HFFc6 (cell line): Measurements from ENCODE around the gene CRISPLD2. TPM values are rescaled to one million over a fixed set of nuclear protein-coding genes. Genes with fewer than 3 reads are reported as not detected.

Experiments used
- DNase-seq: peaks from one replicate; pipeline ENCODE4 v3.0.0-alpha.2; 2018
- H3K27ac Mint-ChIP-seq: 2 replicates; pipeline ENCODE4 v1.8.0; 2020; ENCODE audit warnings: mild to moderate bottlenecking, mixed read lengths
- H3K27me3 Mint-ChIP-seq: 2 replicates; pipeline ENCODE4 v1.8.0; 2021; ENCODE audit warnings: mild to moderate bottlenecking, moderate library complexity, mixed read lengths; ENCODE audit not compliant: insufficient read depth
- H3K36me3 Mint-ChIP-seq: 2 replicates; pipeline ENCODE4 v1.8.0; 2021; ENCODE audit warnings: low read depth, mixed read lengths
- H3K4me1 Mint-ChIP-seq: 2 replicates; pipeline ENCODE4 v1.8.0; 2020; ENCODE audit warnings: low read depth, mixed read lengths
- H3K4me3 Mint-ChIP-seq: 2 replicates; pipeline ENCODE4 v1.8.0; 2020; ENCODE audit warnings: mild to moderate bottlenecking, moderate library complexity, mixed read lengths
- H3K9me3 Mint-ChIP-seq: 2 replicates; pipeline ENCODE4 v1.8.0; 2020; ENCODE audit warnings: mild to moderate bottlenecking, mixed read lengths
- total RNA-seq, 6 experiments: library from RNA; stranded (reverse); fragmentation: NEBNext Ultra II Directional; extraction: Animal tissue kit (Norgen Biotek cat#: 25700); gene quantifications; 2 replicates in 1 of 6; 3 replicates in 5 of 6; pipeline ENCODE4 v1.2.3, GENCODE V29; 2021
- TF ChIP-seq, protein P1 (sequence below): fragments of 200-600 bp; sonication (generic); IDR thresholded peaks from 2 replicates; pipeline ENCODE4 v1.5.0; 2021; ENCODE audit warnings: antibody characterized with exemption, mild to moderate bottlenecking

Gene CRISPLD2
- total RNA-seq, 6 experiments from 2014 or later, result 12.2 to 15.5 (median 13.6) TPM

DNA sequence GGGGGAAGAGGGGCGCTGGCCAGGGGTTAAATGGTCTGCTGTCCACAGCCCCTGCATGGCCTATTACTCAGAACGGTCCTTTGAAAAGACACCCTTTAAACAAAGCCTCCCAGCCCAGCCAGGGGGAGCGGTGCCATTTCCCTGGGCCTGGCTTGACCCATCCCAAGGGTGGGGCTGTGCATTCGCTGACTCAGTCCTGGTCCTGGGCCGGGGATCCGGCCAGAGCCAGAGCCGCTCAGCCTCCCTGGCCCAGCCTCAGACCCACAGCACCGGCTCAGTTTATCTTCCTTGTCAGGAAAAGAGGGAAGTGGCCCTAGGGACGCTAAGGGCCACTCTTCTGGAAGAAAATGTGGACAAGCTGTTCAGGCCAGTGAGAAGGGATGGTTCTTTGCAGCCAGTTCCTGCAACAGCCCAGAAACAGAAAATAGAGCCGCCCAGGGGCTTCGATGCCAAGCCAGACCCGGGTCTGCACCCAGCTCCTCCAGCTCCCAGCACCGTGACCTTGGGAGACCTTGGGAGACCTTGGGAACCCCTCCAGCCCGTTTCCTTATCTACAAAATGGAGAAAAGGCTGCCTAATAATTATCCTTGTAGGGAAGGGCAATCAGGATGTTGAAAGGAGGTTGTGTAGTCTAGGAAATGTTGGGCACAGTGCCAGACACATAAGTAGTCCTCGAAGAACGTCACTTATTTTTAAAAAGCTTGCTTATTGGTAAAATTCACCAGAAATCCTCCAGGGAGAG, 109.1 kb downstream of the CRISPLD2 start:
- Mint-ChIP-seq H3K9me3 (peaks cover 6% of the 10 kb centered on the region), H3K27me3 (peaks cover 2% of the 10 kb centered on the region), H3K4me3 (no peak overlapping the region), H3K4me1 (peaks cover 29% of the 10 kb centered on the region), H3K36me3 (no peaks in the 10 kb centered on the region), H3K27ac (no peak overlapping the region)
- DNase-seq, result no peak
- TF ChIP-seq, protein P1, sequence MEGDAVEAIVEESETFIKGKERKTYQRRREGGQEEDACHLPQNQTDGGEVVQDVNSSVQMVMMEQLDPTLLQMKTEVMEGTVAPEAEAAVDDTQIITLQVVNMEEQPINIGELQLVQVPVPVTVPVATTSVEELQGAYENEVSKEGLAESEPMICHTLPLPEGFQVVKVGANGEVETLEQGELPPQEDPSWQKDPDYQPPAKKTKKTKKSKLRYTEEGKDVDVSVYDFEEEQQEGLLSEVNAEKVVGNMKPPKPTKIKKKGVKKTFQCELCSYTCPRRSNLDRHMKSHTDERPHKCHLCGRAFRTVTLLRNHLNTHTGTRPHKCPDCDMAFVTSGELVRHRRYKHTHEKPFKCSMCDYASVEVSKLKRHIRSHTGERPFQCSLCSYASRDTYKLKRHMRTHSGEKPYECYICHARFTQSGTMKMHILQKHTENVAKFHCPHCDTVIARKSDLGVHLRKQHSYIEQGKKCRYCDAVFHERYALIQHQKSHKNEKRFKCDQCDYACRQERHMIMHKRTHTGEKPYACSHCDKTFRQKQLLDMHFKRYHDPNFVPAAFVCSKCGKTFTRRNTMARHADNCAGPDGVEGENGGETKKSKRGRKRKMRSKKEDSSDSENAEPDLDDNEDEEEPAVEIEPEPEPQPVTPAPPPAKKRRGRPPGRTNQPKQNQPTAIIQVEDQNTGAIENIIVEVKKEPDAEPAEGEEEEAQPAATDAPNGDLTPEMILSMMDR, result no peak

DNA sequence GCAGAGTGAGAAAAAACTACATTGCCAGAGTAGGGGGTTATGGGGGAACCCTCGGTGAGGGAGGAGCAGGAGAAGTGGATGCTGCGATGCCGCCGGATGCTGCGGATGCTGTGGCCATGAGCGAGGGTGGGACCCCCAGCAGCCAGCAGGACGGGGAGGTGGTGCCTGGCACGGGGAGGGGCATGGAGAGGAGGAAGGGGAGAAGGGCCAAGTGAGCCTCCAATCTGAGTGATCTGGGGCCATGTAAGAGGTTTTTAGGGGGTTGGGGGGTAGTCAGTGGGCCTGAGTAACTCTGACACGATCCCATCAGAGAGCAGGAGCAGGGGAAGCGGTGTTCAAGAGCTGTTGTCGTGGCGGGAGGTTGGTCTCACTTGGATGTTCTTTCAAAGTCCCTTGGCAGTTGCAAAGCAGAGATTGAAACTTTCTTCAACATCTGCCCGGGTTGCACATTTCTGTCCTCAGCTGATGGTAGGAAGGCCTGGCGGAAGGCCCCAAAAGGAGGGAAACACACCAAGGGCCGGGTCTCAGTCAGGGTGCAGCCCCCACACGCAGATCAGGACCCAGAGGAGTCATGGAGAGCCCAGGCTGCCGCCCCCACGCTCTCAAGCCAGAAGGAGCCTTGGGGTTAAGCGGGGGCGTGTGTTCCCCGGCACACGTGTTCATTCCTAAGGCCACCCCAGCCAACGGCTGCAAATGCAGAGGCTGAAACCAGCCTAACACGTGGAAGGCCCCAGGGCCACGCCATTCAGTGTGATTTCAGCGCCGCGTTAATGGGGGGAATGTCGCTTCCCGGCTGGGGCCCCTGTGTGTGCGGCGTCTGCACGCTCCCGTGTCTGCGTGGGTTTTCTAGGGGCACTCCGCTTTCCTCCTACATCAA, 109.9 kb downstream of the CRISPLD2 start:
- H3K27ac Mint-ChIP-seq, result no peak overlapping the region; the same call in 1 of the 2 replicates
- peaks cover 6% of the 10 kb centered on the region for H3K9me3 Mint-ChIP-seq
- H3K27me3 Mint-ChIP-seq, result peaks cover 2% of the 10 kb centered on the region
- TF ChIP-seq, protein P1, result no peak
- no peak overlapping the region for H3K4me3 Mint-ChIP-seq
- peaks cover 37% of the 10 kb centered on the region for H3K4me1 Mint-ChIP-seq
- no peaks in the 10 kb centered on the region for H3K36me3 Mint-ChIP-seq
- no peak for DNase-seq

DNA sequence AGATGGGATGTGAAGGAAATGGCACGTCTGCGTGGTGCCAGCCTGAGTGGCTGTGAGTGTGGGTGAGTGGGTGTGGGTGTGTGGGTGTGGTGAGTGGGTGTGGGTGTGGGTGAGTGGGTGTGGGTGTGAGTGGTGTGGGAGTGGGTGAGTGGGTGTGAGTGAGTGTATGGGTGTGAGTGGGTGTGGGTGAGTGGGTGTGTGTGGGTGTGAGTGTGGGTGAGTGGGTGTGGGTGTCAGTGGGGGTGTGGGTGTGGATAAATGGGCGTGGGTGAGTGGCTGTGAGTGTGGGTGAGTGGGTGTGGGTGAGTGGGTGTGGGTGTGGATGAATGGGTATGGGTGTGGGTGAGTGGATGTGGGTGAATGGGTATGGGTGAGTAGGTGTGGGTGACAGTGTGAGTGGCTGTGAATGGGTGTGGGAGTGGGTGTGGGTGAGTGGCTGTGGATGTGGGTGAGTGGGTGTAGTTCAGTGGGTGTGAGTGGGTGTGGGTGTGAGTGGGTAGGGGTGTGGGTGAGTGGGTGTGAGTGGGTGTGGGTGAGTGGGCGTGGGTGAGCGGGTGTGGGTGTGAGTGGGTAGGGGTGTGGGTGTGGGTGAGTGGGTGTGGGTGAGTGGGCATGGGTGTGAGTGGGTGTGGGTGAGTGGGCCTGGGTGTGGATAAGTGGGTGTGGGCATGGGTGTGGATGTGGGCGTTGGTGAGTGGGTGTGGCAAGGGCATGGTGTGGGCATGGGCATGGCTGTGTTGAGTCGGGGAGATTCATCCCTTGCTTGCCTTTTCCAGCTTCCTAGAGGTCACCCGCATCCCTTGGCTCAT, 110.7 kb downstream of the CRISPLD2 start:
- Mint-ChIP-seq H3K9me3 (peaks cover 6% of the 10 kb centered on the region), H3K4me1 (peaks cover 33% of the 10 kb centered on the region), H3K36me3 (no peaks in the 10 kb centered on the region), H3K4me3 (no peak overlapping the region), H3K27me3 (peaks cover 2% of the 10 kb centered on the region), H3K27ac (no peak overlapping the region)
- TF ChIP-seq, protein P1, result no peak
- no peak for DNase-seq

DNA sequence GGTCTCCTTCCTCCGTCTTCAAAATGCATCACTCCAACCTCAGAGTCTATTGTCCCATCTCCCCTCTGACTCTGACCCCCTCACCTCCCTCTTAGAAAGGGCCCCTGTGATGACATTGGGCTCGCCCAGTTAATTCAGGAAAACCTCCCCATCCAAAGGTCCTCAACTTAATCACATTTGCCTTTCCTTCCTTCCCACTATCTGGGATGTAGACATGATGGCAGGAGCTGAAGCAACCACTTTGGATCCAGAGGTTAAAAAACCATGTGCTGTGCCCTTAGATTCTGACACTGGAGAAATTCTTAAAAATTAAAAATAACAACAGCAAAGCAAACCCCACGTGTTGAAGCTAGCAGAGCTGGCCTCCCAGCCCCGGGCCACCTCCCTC, 111.3 kb downstream of the CRISPLD2 start:
- no peak for DNase-seq
- TF ChIP-seq, protein P1, result no peak
- Mint-ChIP-seq H3K36me3 (no peaks in the 10 kb centered on the region), H3K4me1 (peaks cover 33% of the 10 kb centered on the region), H3K9me3 (peaks cover 6% of the 10 kb centered on the region), H3K4me3 (no peak overlapping the region), H3K27ac (no peak overlapping the region), H3K27me3 (peaks cover 2% of the 10 kb centered on the region)

DNA sequence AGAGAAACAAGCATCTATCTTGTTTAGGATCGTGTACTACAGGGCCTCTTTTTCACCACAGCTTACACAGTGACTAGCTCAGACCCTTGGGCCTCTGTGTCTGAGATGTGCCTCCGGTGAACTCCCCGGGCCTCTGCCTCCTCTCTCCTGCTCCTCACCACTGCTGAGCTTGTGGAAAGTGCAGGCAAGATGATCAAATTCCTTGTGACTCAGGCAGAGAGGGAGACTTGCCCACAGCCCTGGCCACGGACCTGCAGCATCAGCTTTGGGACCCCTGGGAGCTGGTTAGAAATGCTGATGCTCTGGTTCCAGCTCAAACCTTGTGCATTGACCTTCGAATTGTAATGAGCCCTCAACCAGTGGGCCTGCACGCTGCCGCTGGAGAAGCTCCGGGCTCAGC, 111.7 kb downstream of the CRISPLD2 start:
- Mint-ChIP-seq H3K4me1 (peaks cover 33% of the 10 kb centered on the region), H3K27ac (no peak overlapping the region), H3K27me3 (peaks cover 2% of the 10 kb centered on the region), H3K9me3 (peaks cover 6% of the 10 kb centered on the region), H3K36me3 (no peaks in the 10 kb centered on the region), H3K4me3 (no peak overlapping the region)
- TF ChIP-seq, protein P1, result no peak
- DNase-seq, result no peak
